Loucy (cell line): Measurements from ENCODE around the gene ZNF263.
A peak's percentile ranks its signal among the peaks of the same experiment; 100 is the strongest.

Source experiments
- H2AFZ ChIP-seq: fragments of 200-600 bp; sonication (generic); 2 replicates; pipeline ENCODE4 v1.6.0; 2016; ENCODE audit warnings: antibody characterized with exemption, mild to moderate bottlenecking, low read length, moderate library complexity
- H3F3A ChIP-seq: fragments of 200-600 bp; 2 replicates; pipeline ENCODE4 v1.6.0; 2016; ENCODE audit warnings: antibody characterized with exemption, low read depth, mild to moderate bottlenecking
- H3K27me3 ChIP-seq: fragments of 200-600 bp; sonication (generic); 2 replicates; pipeline ENCODE4 v1.6.1; 2014; ENCODE audit warnings: low read length, mild to moderate bottlenecking; ENCODE audit not compliant: insufficient read depth, poor library complexity, severe bottlenecking
- H3K36me3 ChIP-seq: fragments of 200-600 bp; sonication (generic); 2 replicates; pipeline ENCODE4 v1.6.1; 2016; ENCODE audit warnings: low read length; ENCODE audit not compliant: insufficient read depth
- H3K4me1 ChIP-seq: fragments of 200-600 bp; sonication (generic); 2 replicates; pipeline ENCODE4 v1.5.1; 2014; ENCODE audit warnings: low read length, mild to moderate bottlenecking; ENCODE audit not compliant: insufficient read depth, poor library complexity, severe bottlenecking
- H3K4me2 ChIP-seq: fragments of 200-600 bp; sonication (generic); 2 replicates; pipeline ENCODE4 v1.6.0; 2014; ENCODE audit warnings: antibody characterized with exemption, low read length, low read depth, mild to moderate bottlenecking; ENCODE audit not compliant: poor library complexity, severe bottlenecking
- H3K4me3 ChIP-seq: fragments of 200-600 bp; sonication (generic); 2 replicates; pipeline ENCODE4 v1.5.1; 2014; ENCODE audit warnings: low read length, mild to moderate bottlenecking, mixed read lengths; ENCODE audit not compliant: poor library complexity, severe bottlenecking
- H3K79me2 ChIP-seq: fragments of 200-600 bp; sonication (generic); 2 replicates; pipeline ENCODE4 v1.6.1; 2014; ENCODE audit warnings: low read length; ENCODE audit not compliant: insufficient read depth
- H3K9ac ChIP-seq: fragments of 200-600 bp; sonication (generic); 2 replicates; pipeline ENCODE4 v1.6.0; 2014; ENCODE audit warnings: mild to moderate bottlenecking, low read depth, low read length, moderate library complexity; ENCODE audit not compliant: poor library complexity, severe bottlenecking
- H3K9me2 ChIP-seq: fragments of 200-600 bp; sonication (generic); replicated peaks from 2 replicates; pipeline ENCODE4 v1.6.1; 2016; ENCODE audit warnings: low read depth, low read length, mixed read lengths
- H3K9me3 ChIP-seq: fragments of 200-600 bp; sonication (generic); 2 replicates; pipeline ENCODE4 v1.6.1; 2014; ENCODE audit warnings: mild to moderate bottlenecking, antibody characterized with exemption, low read length, low read depth; ENCODE audit not compliant: insufficient read depth
- H4K20me1 ChIP-seq: fragments of 200-600 bp; sonication (generic); 2 replicates; pipeline ENCODE4 v1.6.0; 2014; ENCODE audit warnings: antibody characterized with exemption, low read length, mild to moderate bottlenecking; ENCODE audit not compliant: insufficient read depth, poor library complexity, severe bottlenecking
- EZH2phosphoT487 ChIP-seq: fragments of 200-600 bp; IDR thresholded peaks from 2 replicates; pipeline ENCODE4 v1.6.1; 2018; ENCODE audit warnings: antibody characterized with exemption, mild to moderate bottlenecking, moderate library complexity, borderline replicate concordance
- TF ChIP-seq, protein P1 (sequence below): fragments of 200-600 bp; sonication (generic); conservative IDR thresholded peaks from 2 replicates; pipeline ENCODE4 v1.5.1; 2014; ENCODE audit warnings: mild to moderate bottlenecking, antibody characterized with exemption, low read length

ZNF263 gene

GRCh38 chr16:3274490-3274889 is 8.8 kb upstream of the ZNF263 start:
- H3K4me3 ChIP-seq, result no peak overlapping the region
- TF ChIP-seq, protein P1, sequence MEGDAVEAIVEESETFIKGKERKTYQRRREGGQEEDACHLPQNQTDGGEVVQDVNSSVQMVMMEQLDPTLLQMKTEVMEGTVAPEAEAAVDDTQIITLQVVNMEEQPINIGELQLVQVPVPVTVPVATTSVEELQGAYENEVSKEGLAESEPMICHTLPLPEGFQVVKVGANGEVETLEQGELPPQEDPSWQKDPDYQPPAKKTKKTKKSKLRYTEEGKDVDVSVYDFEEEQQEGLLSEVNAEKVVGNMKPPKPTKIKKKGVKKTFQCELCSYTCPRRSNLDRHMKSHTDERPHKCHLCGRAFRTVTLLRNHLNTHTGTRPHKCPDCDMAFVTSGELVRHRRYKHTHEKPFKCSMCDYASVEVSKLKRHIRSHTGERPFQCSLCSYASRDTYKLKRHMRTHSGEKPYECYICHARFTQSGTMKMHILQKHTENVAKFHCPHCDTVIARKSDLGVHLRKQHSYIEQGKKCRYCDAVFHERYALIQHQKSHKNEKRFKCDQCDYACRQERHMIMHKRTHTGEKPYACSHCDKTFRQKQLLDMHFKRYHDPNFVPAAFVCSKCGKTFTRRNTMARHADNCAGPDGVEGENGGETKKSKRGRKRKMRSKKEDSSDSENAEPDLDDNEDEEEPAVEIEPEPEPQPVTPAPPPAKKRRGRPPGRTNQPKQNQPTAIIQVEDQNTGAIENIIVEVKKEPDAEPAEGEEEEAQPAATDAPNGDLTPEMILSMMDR, result no peak
- TF ChIP-seq EZH2phosphoT487, result no peak
- no peaks in the 10 kb centered on the region for H3K27me3 ChIP-seq
- no peaks in the 10 kb centered on the region for H3F3A ChIP-seq
- H2AFZ ChIP-seq, result peak overlapping the region; percentile 41
- peak overlapping the region; percentile 52 for H3K9ac ChIP-seq
- H3K79me2 ChIP-seq, result no peaks in the 10 kb centered on the region
- H3K9me2 ChIP-seq, result no peaks in the 10 kb centered on the region
- no peaks in the 10 kb centered on the region for H3K36me3 ChIP-seq
- no peaks in the 10 kb centered on the region for H4K20me1 ChIP-seq
- peak overlapping the region; percentile 53 for H3K4me2 ChIP-seq
- no peaks in the 10 kb centered on the region for H3K9me3 ChIP-seq
- H3K4me1 ChIP-seq, result no peaks in the 10 kb centered on the region

GRCh38 chr16:3274947-3275346 is 8.3 kb upstream of the ZNF263 start:
- no peaks in the 10 kb centered on the region for H3K36me3 ChIP-seq
- H3K4me3 ChIP-seq, result no peak overlapping the region
- H3K9ac ChIP-seq, result peak overlapping the region; percentile 52
- no peaks in the 10 kb centered on the region for H3K27me3 ChIP-seq
- peak overlapping the region; percentile 53 for H3K4me2 ChIP-seq
- no peaks in the 10 kb centered on the region for H3K9me2 ChIP-seq
- H4K20me1 ChIP-seq, result no peaks in the 10 kb centered on the region
- H3K79me2 ChIP-seq, result no peaks in the 10 kb centered on the region
- no peaks in the 10 kb centered on the region for H3F3A ChIP-seq
- TF ChIP-seq, protein P1, result no peak
- no peak for TF ChIP-seq EZH2phosphoT487
- H3K4me1 ChIP-seq, result no peaks in the 10 kb centered on the region
- H2AFZ ChIP-seq, result peak overlapping the region; percentile 41
- H3K9me3 ChIP-seq, result no peaks in the 10 kb centered on the region

DNA sequence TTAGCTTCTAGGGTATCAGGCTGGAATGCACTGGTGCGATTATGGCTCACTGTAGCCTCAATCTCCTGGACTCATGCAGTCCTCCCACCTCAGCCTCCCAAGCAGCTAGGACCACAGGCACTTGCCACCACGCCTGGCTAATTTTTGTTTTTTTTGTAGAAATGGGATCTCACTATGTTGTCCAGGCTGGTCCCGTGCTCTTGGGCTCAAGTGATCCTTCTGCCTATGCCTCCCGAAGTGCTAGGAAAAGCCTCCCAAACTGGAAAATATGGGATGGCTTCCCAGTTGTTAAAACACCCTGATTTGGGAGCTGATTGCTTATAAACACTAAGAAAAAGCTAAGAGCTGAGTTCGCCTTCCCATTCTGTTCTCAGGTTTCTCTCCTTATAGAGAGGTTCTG is 6.6 kb upstream of the ZNF263 start:
- Histone ChIP-seq H3K4me3 (no peak overlapping the region), H4K20me1 (no peaks in the 10 kb centered on the region), H3F3A (no peaks in the 10 kb centered on the region), H3K4me2 (no peak overlapping the region), H3K9ac (no peak overlapping the region), H3K9me3 (no peaks in the 10 kb centered on the region), H3K36me3 (no peaks in the 10 kb centered on the region), H3K27me3 (no peaks in the 10 kb centered on the region), H3K4me1 (no peaks in the 10 kb centered on the region), H2AFZ (no peak overlapping the region), H3K9me2 (no peaks in the 10 kb centered on the region), H3K79me2 (no peaks in the 10 kb centered on the region)
- TF ChIP-seq, protein P1, result no peak
- no peak for TF ChIP-seq EZH2phosphoT487
